ENCODE results near the gene FNDC7.
"Not testable (repeated sequence)": the region's sequence is repeated elsewhere in the genome, so short reads cannot be mapped to it uniquely, and the experiment has no call there.

Gene FNDC7, protein sequence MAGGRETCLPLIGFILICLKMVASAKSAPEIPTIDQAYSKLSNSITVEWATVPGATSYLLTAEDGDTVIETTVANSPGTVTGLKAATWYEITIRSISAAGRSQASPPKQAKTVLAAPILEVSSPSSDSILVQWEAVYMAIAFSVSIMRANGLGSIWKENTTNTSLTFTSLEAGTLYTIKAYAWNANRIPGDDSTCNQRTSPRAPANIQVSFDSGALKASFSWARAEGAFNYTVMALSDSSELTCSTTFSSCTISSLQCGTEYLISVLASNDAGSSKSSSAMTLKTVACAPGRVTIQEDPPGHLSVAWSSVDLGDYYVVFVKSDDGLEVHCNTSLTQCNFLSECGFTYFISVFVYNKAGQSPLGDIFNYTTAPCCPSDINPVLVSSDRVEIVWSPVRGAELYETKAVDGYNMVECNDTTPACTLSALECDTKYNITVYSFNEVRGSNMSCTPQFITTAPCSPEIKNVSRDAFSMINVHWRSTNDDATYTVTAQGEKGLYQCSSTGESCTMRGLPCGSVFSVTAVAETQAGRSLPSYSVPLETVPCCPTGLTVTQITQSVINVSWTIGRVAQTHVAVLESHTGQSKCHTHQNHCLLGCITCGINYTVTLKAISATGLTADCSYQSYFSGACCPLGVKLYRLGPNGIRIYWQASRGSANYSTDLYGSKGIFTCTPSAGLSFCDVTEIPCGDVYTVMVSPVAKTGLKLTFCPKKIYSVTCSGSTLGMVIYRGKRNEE

DNA sequence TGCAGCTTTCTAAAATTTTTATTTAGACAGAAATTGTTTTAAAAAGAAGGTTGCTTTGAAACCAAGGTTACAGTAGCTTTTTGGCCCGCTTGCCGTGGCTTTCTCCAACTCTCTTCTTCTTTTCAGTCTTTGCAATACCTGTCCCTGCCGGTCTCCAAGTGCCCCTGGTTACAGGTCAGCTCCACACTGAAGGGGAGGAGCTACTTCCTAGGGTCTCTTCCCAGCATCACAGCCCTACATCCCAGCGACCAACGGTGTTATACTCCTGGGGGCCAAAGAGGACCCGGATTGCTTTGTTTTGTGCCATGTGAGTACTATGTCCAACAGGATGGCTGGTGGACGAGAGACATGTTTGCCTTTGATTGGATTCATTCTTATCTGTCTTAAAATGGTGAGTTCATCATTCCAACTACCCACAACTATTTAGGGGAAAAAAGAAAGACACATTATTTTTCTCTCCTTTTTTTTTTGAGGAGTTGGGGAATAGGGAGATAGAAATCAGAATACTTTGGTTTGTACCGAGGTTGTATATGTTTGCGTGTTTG, at the start of gene FNDC7:
Gene FNDC7, plus strand, starts transcription at position 303 of the 545 bp plus-strand sequence. Its CDS starts 26 bp downstream, at position 329.
- peak; percentile 56 for DNase-seq (ENCODE audit: low read depth)

DNA sequence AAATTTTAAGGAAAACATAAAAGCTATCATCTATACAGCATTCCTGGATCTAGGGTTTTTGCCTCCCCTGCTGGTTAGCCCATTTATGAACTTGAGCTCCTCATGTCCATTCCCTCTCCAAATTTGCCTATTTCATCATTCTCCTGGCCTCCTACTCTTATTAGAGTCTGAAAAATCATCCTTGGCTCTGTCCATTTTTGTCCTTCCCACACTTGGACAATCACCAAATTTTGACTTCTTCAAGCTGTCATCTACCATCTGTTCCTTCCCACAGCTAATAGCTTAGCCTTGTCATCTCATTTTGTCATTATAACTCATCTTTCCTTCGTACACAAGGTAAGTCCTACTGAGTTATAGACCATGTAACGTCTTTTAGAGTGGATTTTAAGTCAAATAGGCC, 49.6 kb upstream of the FNDC7 start:
- DNase-seq (ENCODE audit: low read depth), result no peak

DNA sequence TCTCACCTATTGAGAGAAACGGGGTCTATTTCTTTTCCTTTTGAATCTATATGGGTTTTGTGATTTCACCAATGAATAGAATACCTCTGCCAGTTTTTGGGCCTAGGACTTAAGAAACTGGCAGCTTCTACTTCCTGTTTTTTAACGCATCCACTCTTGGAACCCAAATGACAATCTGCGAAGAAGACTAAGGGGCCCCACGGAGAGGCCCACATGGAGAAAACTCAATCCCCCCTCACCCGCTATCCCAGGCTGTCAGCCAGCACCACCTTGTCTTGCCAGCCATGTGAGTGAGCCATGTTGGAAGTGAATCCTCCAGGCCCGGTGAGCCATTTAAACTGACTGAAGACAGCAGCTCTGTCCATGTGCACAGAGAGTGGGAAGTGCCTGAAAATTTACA, 48.2 kb upstream of the FNDC7 start:
- no peak for DNase-seq (ENCODE audit: low read depth)

GRCh38 chr1:108665067-108665466, 47.6 kb upstream of the FNDC7 start:
- DNase-seq (ENCODE audit: low read depth), result no peak

GRCh38 chr1:108665771-108666170, 46.9 kb upstream of the FNDC7 start:
- no peak for DNase-seq (ENCODE audit: low read depth)

DNA sequence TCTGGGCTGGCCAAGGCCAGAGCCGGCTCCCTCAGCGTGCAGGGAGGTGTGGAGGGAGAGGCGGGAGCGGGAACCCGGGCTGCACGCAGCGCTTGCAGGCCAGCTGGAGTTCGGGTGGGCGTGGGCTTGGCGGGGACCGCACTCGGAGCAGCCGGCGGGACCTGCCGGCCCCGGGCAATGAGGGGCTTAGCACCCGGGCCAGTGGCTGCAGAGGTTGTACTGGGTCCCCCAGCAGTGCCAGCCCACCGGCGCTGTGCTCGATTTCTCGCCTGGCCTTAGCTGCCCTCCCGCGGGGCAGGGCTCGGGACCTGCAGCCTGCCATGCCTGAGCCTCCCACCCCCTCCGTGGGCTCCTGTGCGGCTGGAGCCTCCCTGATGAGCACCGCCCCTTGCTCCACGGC, 45.3 kb upstream of the FNDC7 start:
- not testable (repeated sequence) for DNase-seq (ENCODE audit: low read depth)

DNA sequence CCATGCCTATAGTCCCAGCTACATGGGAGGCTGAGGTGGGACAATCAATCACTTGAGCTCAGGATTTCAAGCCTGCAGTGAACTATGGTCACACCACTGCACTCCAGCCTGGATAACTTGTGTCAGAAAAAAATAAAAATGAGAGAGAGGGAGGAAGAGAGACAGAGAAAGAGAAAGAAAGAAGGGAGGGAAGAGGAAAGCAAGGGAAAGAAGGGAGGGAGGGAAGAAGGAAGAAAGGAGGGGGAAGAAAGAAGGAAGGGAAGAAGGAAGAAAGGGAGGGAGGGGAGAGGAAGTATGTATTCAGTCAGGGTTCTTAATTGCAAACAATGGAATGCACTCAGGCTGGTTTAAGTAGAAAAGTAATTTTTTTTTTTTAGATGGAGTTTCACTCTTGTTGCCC, 43.9 kb upstream of the FNDC7 start:
- no peak for DNase-seq (ENCODE audit: low read depth)

GRCh38 chr1:108669679-108670078, 43.0 kb upstream of the FNDC7 start:
- DNase-seq (ENCODE audit: low read depth), result no peak

DNA sequence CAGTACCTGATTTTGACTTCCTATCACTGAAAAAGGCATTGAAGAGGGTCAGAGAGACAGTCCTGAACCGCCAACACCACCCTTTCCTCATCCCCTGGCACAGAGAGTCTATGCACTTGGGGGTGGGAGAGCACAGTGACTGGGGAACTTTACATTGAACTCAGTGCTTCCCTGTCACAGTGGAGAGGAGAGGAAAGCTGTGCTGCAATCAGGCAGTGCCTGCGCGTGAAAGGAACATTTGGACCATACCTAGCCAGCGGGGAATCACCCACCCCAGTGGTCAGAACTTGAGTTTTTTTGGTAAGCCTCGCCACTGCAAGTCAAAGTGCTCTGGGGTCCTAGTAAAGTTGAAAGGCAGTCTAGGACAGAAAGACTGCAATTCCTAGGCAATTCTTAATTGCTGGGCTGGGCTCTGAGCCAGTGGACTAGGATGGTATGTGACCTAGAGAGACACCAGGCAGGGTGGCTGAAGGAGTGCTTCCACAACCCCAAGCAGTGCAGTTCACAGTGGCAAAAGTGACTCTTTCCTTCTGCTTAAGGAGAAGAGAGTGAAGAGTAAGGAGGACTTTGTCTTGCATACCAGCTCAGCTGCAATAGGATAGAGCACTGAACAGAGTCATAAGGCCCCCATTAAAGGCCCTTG, 42.5 kb upstream of the FNDC7 start:
- no peak for DNase-seq (ENCODE audit: low read depth)

DNA sequence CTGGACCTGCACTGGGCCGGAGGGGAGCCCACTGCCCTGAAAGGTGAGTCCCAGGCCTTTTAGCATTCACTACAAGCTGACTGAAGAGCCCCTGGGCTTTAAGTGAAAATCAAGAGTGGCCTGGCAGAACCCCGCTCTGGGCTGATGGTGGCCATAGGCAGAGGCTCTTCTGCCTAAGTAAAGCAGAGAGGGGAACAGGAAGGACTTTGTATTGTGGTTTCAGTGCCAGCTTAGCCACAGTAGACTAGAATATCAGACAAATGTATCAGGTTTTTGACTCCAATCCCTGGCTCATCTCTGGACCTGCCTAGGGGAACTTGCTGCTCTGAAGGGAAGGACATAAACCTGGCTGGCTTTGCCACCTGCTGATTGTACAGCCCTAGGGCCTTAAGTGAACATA, 41.6 kb upstream of the FNDC7 start:
- no peak for DNase-seq (ENCODE audit: low read depth)

DNA sequence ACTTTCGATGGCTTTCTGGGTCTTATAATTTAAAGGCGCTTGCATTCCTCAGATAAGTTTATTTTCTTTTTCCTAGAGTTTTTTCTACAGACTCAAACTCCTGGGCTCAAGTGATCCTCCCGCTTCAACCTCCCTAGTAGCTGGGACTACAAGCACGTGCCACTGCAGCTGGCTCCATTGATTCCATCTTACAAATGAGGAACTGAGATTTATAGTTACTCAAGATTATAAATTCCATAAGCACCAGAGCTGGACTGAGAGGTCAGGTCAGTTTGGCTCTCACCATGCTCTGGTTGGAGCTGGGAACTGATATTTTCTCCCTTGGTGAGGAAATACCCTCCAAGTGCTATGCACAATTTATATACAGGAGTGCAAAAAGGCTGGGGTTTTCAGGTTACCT, 34.0 kb upstream of the FNDC7 start:
- DNase-seq (ENCODE audit: low read depth), result no peak

DNA sequence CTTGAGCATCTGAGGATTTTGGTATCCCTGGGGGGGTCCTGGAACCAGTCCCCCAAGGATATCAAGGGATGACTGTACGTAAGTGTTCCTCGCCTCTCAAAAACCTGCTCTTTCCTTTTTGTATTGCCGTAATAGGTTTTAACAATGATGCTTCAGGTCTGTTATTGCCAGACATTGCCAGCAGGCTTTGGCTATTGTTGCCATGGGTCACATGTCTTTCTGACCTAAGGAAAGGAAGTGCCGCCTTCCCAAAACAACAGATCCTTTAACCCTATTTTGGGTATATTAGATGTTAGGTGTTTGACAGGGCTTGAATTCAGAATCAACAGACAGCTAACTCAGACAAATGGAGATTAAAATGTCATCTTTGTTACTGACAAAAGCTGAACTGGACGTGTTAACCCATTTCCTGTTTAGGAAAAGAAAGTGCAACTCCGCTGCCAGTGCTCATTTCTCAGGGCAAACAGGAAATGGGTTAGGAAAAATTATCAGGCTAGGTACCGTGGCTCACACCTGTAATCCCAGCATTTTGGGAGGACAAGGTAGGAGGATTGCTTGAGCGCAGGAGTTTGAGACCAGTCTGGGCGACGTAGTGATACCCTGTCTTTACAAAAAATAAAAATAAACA, 33.0 kb upstream of the FNDC7 start:
- DNase-seq (ENCODE audit: low read depth), result no peak

GRCh38 chr1:108681701-108682100, 31.0 kb upstream of the FNDC7 start:
- DNase-seq (ENCODE audit: low read depth), result peak; percentile 51

GRCh38 chr1:108685529-108685928, 27.2 kb upstream of the FNDC7 start:
- no peak for DNase-seq (ENCODE audit: low read depth)

DNA sequence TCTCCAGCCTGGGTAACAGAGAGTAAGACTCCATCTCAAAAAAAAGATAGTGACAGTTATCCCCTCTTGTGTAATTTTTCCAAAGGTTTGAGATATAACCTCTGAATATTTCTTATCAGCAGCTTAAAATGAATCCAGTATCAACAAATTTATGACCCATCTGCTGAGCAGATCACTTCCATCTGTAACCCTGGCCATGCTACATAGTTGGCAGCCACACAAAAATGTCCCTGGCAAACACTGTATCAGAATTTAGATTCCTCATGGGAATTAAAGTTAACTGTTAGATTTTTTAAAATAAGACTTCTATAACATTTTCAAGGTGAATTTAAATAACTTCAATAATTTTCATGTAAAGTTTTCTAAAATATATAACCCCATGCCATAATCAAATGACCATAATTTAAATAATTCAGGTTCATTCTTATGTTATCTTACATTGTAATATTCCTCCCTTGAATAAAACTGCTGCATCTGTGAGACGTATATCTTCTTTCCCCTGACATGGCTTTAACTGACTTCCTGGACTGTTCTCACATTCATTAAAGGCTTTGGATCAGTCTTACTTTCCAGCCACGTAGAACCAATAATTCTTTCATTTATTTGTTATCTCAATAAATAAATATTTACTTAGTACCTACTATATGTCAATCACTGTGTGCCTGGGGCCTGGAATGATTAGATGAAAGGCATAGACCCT, 25.9 kb upstream of the FNDC7 start:
- DNase-seq (ENCODE audit: low read depth), result no peak

- DNase-seq (ENCODE audit: low read depth), result no peak
These were observed 21.4 kb upstream of the FNDC7 start for GRCh38 chr1:108691128-108691941.

GRCh38 chr1:108691942-108692723, 20.6 kb upstream of the FNDC7 start, which contains the start of gene PRPF38B:
Gene PRPF38B, plus strand, starts transcription at chr1:108692310. Its CDS starts 282 bp downstream, at chr1:108692592.
- peak; percentile 84 for DNase-seq (ENCODE audit: low read depth)

DNA sequence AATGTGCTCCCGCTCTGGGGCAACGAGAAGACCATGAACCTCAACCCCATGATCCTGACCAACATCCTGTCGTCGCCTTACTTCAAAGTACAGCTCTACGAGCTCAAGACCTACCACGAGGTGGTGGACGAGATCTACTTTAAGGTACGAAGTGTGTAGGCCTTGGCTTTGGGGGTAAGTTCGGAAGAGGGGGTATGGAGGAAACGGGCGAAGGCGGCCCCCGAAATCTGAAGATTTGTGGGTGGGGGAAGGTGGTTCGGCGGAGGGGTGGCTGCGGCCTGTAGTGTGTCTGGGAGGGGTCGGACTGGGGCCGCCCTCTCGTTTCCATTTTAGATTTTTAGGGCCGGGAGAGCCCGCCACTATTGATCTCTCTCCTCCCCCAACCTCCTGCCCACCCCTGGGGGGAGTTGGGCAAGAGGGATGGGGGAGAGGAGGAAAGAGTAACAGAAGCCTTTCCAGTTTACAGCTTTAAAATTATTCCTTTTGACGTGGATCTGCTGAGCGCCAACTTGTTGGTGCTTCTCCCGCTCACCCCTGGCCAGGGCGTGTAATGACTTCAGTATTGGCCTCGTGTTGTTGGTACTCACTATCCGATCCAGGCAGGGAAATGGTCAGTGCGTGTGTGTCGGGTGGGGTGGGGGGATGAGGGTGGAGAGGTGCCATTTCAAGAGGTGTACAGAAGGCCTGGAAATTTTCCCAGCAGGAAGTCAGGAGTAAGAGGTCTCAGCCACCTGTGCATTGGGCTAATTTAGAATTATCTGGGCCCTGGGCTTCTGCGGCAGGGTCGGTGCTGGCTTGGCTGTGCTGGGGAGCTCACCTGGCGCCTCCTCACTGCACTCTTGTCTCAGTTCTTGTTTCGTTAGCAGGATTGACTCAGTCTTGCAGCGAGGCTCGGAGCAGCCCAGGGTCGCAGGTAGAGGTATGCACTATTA, 19.7 kb upstream of the FNDC7 start:
- DNase-seq (ENCODE audit: low read depth), result peak; percentile 79

DNA sequence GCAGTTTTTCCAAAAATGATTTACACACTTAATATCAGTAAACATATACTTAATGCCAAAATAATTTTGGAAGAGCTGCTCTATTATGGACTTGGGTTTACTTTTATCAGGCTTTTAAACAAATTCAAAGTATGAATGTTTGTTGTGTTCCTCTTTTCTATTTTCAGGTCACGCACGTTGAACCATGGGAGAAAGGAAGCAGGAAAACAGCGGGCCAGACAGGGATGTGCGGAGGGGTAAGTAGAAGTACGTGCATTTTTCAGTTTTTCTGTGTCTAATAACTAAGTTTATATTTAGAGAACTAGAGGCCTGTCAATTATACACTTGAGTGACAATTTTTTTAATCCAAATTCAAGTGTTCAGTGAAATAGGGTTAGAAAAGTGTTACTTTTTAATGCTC, 17.2 kb upstream of the FNDC7 start:
- DNase-seq (ENCODE audit: low read depth), result no peak

Measured in amniotic epithelial cell (primary cell).